ENCODE results near the gene IFTAP. TPM values are rescaled to one million over a fixed set of nuclear protein-coding genes. Genes with fewer than 3 reads are reported as not detected.

The IFTAP gene
- total RNA-seq, 2 experiments from 2014 or later = 2.3 to 3.6 TPM

- peak; percentile 56 for ATAC-seq
- no peak overlapping the region for H3K27ac Mint-ChIP-seq
- peak; percentile 70 for DNase-seq
- peak overlapping the region; percentile 43 for H3K4me3 Mint-ChIP-seq
- peak; percentile 72 for TF ChIP-seq CTCF (IDR thresholded peaks at IDR 0.05)
- peaks cover 5% of the 10 kb centered on the region for H3K4me1 Mint-ChIP-seq (ENCODE audit: low read depth)
- H3K27me3 Mint-ChIP-seq = peaks cover 27% of the 10 kb centered on the region
- intact Hi-C loops (cut with micrococcal nuclease) = loop anchor here (1.0 to 5.0 kb wide), 3 partner anchors 58 to 183 kb away; no protein-coding TSS in a partner anchor
- no peaks in the 10 kb centered on the region for H3K36me3 Mint-ChIP-seq (ENCODE audit: low read depth)
- ChIA-PET POLR2A (interaction anchor here (1.0 to 1.6 kb wide), 2 partner anchors 9 to 184 kb away, joined by 3 to 5 read pairs; no protein-coding TSS in a partner anchor), CTCF (interaction anchor here (0.9 to 9.0 kb wide), 37 partner anchors 9 to 272 kb away, joined by 3 to 201 read pairs (median 6); no protein-coding TSS in a partner anchor)
- H3K9me3 Mint-ChIP-seq = no peaks in the 10 kb centered on the region
Measured at GRCh38 chr11:36564376-36565030, 29.8 kb upstream of the IFTAP start.

- Mint-ChIP-seq H3K36me3 (ENCODE audit: low read depth) (no peaks in the 10 kb centered on the region), H3K9me3 (no peaks in the 10 kb centered on the region), H3K27ac (no peak overlapping the region), H3K4me3 (no peak overlapping the region), H3K27me3 (peaks cover 27% of the 10 kb centered on the region), H3K4me1 (ENCODE audit: low read depth) (peaks cover 2% of the 10 kb centered on the region)
- ATAC-seq (no peak), DNase-seq (no peak)
- intact Hi-C loops (cut with micrococcal nuclease) = no loop called here
- POLR2A ChIA-PET = interaction anchor here (1.6 kb wide), 1 partner anchor 9 kb away, joined by 5 read pairs; no protein-coding TSS in a partner anchor
- CTCF ChIA-PET = interaction anchor here (0.9 to 9.0 kb wide), 35 partner anchors 8 to 273 kb away, joined by 3 to 201 read pairs (median 6); no protein-coding TSS in a partner anchor
- no peak for TF ChIP-seq CTCF (IDR thresholded peaks at IDR 0.05)
Measured at GRCh38 chr11:36565031-36565610, 29.2 kb upstream of the IFTAP start.

GRCh38 chr11:36566407-36567053, 27.8 kb upstream of the IFTAP start:
- ChIA-PET CTCF (interaction anchor here (0.7 to 9.0 kb wide), 5 partner anchors 73 to 182 kb away, joined by 3 to 201 read pairs (median 20); no protein-coding TSS in a partner anchor), POLR2A (no interaction called here)
- Mint-ChIP-seq H3K36me3 (ENCODE audit: low read depth) (no peaks in the 10 kb centered on the region), H3K27ac (no peak overlapping the region), H3K4me3 (no peak overlapping the region), H3K27me3 (peaks cover 33% of the 10 kb centered on the region), H3K4me1 (ENCODE audit: low read depth) (peaks cover 2% of the 10 kb centered on the region), H3K9me3 (no peaks in the 10 kb centered on the region)
- DNase-seq (no peak), ATAC-seq (no peak)
- TF ChIP-seq CTCF (IDR thresholded peaks at IDR 0.05) = no peak
- intact Hi-C loops (cut with micrococcal nuclease) = no loop called here

GRCh38 chr11:36567694-36568093, 26.6 kb upstream of the IFTAP start, which contains the start of gene RAG1:
Gene RAG1 (plus strand): TSS chr11:36568007. CDS start chr11:36573305, 5,298 bp downstream.
- Mint-ChIP-seq H3K4me3 (no peak within 1 kb of the TSS), H3K9me3 (no peaks in the 10 kb centered on the region), H3K4me1 (ENCODE audit: low read depth) (peaks cover 2% of the 10 kb centered on the region), H3K27ac (no peak within 1 kb of the TSS), H3K36me3 (ENCODE audit: low read depth) (no peaks in the 10 kb centered on the region), H3K27me3 (peaks cover 44% of the 10 kb centered on the region)
- CTCF ChIA-PET = interaction anchor here (9.0 kb wide), 1 partner anchor 181 kb away, joined by 201 read pairs; no protein-coding TSS in a partner anchor
- DNase-seq (no peak), ATAC-seq (no peak)
- TF ChIP-seq CTCF (IDR thresholded peaks at IDR 0.05) = no peak
- intact Hi-C loops (cut with micrococcal nuclease) = no loop called here
- POLR2A ChIA-PET = no interaction called here

Data from activated CD8-positive, alpha-beta T cell treated with anti-CD3 and anti-CD28 coated beads for 36 hours (primary cell).